Superior temporal gyrus (tissue), 1 donor: ENCODE data around the gene KCTD11.
A peak's percentile ranks its signal among the peaks of the same experiment; 100 is the strongest.

Source experiments
- DNase-seq: peaks from one replicate; pipeline ENCODE4 v3.0.0-alpha.2; 2016; ENCODE audit errors: extremely low spot score

The KCTD11 gene

DNA sequence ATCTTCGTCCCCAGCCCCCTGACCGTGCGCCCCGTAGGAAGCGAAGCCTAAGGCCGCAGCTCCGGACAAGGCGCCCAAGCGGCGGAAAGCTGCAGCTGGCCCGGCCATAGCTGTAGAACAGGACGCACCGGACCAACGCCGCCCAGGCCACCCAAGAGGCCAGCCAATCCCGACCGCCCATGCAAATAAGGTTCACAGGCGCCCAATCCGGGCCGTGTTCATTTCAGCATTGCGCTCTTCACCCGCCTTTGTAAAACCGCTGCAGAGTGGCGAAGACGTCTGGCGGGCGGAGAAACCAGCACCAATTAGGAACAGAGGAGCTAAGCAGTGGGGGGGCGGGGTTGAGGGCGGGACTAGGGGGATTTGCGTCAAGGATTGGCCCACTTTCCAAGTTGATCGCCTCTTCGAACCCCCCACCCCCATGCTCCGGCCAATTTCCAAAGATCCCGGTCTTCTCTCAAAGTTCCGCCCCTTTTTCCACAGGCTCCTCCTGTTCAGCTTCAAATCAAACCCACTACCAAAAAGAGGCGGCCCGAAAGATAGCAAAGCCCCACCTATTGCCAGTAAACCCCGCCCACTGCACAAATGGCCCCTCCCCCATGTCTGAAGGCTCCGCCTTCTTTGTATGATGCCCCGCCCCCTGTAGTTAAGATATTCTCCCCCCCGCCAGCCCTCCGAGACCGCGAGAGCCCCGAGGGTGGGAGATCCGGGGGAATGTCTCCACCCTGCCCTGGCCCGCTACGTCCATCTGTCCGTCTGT is 52.2 kb downstream of the KCTD11 start, which contains the start of gene TMEM256:
Gene TMEM256, minus strand, starts transcription at position 121 of the 760 bp plus-strand sequence. Its CDS starts 13 bp downstream, at position 108.
- peak; percentile 99 for DNase-seq
